Measurements from ENCODE around the gene OLFML2B.

Gene OLFML2B

DNA sequence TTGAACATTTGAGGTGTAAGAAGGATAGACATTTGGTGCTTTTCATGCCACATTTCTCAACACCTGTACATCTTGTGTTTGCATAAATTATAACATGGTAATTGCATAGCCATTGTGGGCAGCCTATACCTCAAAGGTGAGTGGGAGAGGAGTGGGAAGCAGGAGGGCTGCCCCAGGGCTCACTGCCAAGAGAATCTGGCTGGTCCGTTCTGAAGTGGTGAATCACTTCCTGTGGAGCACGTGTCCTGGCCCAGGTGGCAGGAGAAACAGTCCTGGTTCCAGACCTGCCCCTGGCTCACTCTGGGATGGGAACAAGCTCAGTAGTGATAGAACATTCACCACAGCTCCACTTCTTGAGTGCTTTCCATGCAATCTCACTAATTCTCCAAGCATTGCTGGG lies 11.6 kb upstream of the OLFML2B start:
- H3K27me3 ChIP-seq (ENCODE audit: control insufficient read depth, insufficient read depth, low read length), result no peaks in the 10 kb centered on the region; the same call in 1 of the 2 replicates
- no peak overlapping the region for H3K9ac ChIP-seq (ENCODE audit: low read depth, low read length)
- H3K4me1 ChIP-seq (ENCODE audit: control insufficient read depth, insufficient read depth, low read length), result no peaks in the 10 kb centered on the region
- H3K36me3 ChIP-seq (ENCODE audit: control insufficient read depth, insufficient read depth, low read length), result no peaks in the 10 kb centered on the region
- no peaks in the 10 kb centered on the region for H3K9me3 ChIP-seq (ENCODE audit: control insufficient read depth, insufficient read depth, low read length)
- H3K4me3 ChIP-seq (ENCODE audit: low read depth, low read length), result no peak overlapping the region
- no peak overlapping the region for H3K27ac ChIP-seq (ENCODE audit: low read depth, low read length)

DNA sequence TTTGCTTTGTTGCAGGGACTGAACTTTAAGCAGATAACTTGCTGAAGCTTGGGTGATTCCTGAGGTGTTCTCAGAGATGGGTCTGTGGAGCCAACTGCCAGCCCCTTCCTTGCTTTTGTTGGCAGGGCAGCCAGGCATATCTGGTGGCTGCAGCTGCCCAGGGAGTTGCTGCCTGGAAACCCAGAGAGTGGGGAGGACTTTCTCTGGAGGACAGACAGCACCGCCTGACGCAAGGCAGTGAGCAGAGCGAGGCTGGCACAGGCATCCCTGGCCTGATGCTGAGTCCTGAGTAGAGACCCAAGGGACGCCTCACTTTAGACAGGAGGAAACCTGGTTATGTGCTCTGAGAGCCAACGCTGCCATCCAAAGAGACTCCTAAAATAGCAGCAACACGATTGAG lies 9.8 kb upstream of the OLFML2B start:
- Histone ChIP-seq H3K27me3 (ENCODE audit: control insufficient read depth, insufficient read depth, low read length) (peaks cover 3% of the 10 kb centered on the region; the same call in 1 of the 2 replicates), H3K36me3 (ENCODE audit: control insufficient read depth, insufficient read depth, low read length) (no peaks in the 10 kb centered on the region), H3K9me3 (ENCODE audit: control insufficient read depth, insufficient read depth, low read length) (no peaks in the 10 kb centered on the region), H3K4me3 (ENCODE audit: low read depth, low read length) (no peak overlapping the region), H3K9ac (ENCODE audit: low read depth, low read length) (no peak overlapping the region), H3K4me1 (ENCODE audit: control insufficient read depth, insufficient read depth, low read length) (no peaks in the 10 kb centered on the region), H3K27ac (ENCODE audit: low read depth, low read length) (no peak overlapping the region)

DNA sequence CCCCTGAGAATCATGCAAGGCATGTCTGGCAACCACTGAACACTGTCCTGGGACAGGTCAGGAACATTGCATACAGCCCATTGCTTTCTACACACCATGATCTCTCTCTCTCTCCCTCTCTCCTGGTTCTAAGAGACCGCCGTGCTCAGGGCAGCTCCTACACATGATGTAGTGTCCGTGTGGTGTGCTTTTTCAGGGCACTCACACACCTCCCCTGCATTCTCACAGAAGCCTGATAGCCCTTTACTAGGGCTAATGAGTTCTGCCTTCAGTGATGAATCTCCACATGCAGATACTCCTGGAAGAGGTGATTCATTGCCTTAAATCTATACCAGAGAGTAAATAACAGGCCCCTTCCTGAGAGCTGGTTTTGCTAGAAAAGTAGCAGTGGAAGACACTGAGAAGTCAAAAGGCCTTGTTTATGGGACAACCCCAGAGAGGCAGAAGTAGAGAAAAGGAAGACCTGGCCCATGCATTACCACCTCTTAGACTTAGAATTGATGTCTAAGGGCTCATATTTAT lies 7.2 kb upstream of the OLFML2B start:
- Histone ChIP-seq H3K9me3 (ENCODE audit: control insufficient read depth, insufficient read depth, low read length) (no peaks in the 10 kb centered on the region), H3K9ac (ENCODE audit: low read depth, low read length) (no peak overlapping the region), H3K27me3 (ENCODE audit: control insufficient read depth, insufficient read depth, low read length) (peaks cover 18% of the 10 kb centered on the region), H3K36me3 (ENCODE audit: control insufficient read depth, insufficient read depth, low read length) (no peaks in the 10 kb centered on the region), H3K4me1 (ENCODE audit: control insufficient read depth, insufficient read depth, low read length) (no peaks in the 10 kb centered on the region), H3K4me3 (ENCODE audit: low read depth, low read length) (no peak overlapping the region), H3K27ac (ENCODE audit: low read depth, low read length) (no peak overlapping the region)

DNA sequence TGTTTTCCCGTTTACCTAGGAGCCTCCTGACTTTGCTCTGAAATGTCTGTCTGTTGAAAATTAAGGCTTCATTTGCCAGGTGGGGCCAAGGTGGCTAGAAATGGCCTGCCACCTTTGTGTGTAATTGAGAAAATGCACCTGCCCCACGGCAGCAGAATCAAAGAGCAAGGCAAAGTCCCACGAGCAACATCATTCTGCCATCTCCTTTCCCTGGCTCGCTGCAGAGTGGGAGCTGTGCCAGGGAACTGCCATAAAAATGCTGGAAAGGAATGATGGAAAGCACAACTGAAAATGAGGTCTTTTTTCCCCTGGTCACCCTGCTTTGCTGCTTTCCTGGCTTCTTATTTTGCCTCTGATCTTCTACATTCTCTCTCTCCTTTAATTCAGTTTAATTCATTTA lies 5.5 kb upstream of the OLFML2B start:
- Histone ChIP-seq H3K36me3 (ENCODE audit: control insufficient read depth, insufficient read depth, low read length) (no peaks in the 10 kb centered on the region), H3K9ac (ENCODE audit: low read depth, low read length) (no peak overlapping the region), H3K27ac (ENCODE audit: low read depth, low read length) (no peak overlapping the region), H3K27me3 (ENCODE audit: control insufficient read depth, insufficient read depth, low read length) (peaks cover 35% of the 10 kb centered on the region), H3K4me1 (ENCODE audit: control insufficient read depth, insufficient read depth, low read length) (no peaks in the 10 kb centered on the region), H3K4me3 (ENCODE audit: low read depth, low read length) (no peak overlapping the region), H3K9me3 (ENCODE audit: control insufficient read depth, insufficient read depth, low read length) (no peaks in the 10 kb centered on the region)

DNA sequence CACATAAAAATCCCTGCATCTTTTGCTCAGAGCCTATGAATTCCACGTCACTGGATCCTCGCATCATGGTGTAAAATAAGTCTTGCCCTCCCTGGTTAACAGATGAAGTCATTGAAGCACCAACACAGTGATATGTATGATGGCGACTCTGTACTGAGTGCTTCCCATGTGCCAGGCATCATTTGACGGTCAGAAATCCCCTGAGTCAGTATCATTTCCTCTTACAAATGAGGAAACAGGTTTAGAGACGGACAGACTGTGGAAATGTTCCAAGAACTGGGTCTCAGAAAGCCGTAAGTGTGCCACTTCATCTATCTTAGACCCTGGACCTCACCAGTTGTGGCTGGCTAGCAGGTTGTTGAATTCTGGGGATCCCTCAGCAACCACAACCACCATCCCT lies 5.1 kb upstream of the OLFML2B start:
- no peak overlapping the region for H3K4me3 ChIP-seq (ENCODE audit: low read depth, low read length)
- no peaks in the 10 kb centered on the region for H3K9me3 ChIP-seq (ENCODE audit: control insufficient read depth, insufficient read depth, low read length)
- H3K27me3 ChIP-seq (ENCODE audit: control insufficient read depth, insufficient read depth, low read length), result peaks cover 39% of the 10 kb centered on the region
- H3K4me1 ChIP-seq (ENCODE audit: control insufficient read depth, insufficient read depth, low read length), result no peaks in the 10 kb centered on the region
- H3K27ac ChIP-seq (ENCODE audit: low read depth, low read length), result no peak overlapping the region
- no peaks in the 10 kb centered on the region for H3K36me3 ChIP-seq (ENCODE audit: control insufficient read depth, insufficient read depth, low read length)
- no peak overlapping the region for H3K9ac ChIP-seq (ENCODE audit: low read depth, low read length)

DNA sequence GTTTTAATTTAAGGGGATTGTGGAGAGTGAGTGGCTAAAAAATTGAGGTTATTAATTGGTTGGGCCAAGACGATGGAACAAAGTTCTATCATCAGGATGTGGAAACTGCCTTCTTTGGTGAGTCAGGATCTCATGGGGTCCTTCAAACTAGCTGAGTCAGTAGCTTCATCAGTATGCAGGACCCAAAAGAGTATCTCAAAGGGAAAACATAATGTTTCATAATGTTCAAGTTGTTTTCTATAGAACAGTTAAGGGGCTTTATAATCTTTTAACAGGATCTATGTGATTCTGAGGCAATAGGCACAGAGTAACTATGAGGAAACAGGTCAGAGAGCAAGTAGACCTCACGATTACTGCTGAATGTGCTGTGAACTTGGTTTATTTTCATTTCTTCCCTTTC lies 3.2 kb upstream of the OLFML2B start:
- Histone ChIP-seq H3K27me3 (ENCODE audit: control insufficient read depth, insufficient read depth, low read length) (peaks cover 55% of the 10 kb centered on the region), H3K27ac (ENCODE audit: low read depth, low read length) (no peak overlapping the region)

GRCh38 chr1:162025541-162025940 lies 1.9 kb upstream of the OLFML2B start:
- Histone ChIP-seq H3K4me3 (ENCODE audit: low read depth, low read length) (no peak overlapping the region), H3K27ac (ENCODE audit: low read depth, low read length) (no peak overlapping the region), H3K4me1 (ENCODE audit: control insufficient read depth, insufficient read depth, low read length) (peaks cover 6% of the 10 kb centered on the region), H3K9ac (ENCODE audit: low read depth, low read length) (no peak overlapping the region), H3K27me3 (ENCODE audit: control insufficient read depth, insufficient read depth, low read length) (peaks cover 66% of the 10 kb centered on the region), H3K36me3 (ENCODE audit: control insufficient read depth, insufficient read depth, low read length) (no peaks in the 10 kb centered on the region), H3K9me3 (ENCODE audit: control insufficient read depth, insufficient read depth, low read length) (no peaks in the 10 kb centered on the region)

More for the DNA sequence above, 3.2 kb upstream of the OLFML2B start:
- Histone ChIP-seq H3K4me1 (ENCODE audit: control insufficient read depth, insufficient read depth, low read length) (no peaks in the 10 kb centered on the region; the same call in 1 of the 2 replicates), H3K9me3 (ENCODE audit: control insufficient read depth, insufficient read depth, low read length) (no peaks in the 10 kb centered on the region), H3K9ac (ENCODE audit: low read depth, low read length) (no peak overlapping the region), H3K4me3 (ENCODE audit: low read depth, low read length) (no peak overlapping the region), H3K36me3 (ENCODE audit: control insufficient read depth, insufficient read depth, low read length) (no peaks in the 10 kb centered on the region)

DNA sequence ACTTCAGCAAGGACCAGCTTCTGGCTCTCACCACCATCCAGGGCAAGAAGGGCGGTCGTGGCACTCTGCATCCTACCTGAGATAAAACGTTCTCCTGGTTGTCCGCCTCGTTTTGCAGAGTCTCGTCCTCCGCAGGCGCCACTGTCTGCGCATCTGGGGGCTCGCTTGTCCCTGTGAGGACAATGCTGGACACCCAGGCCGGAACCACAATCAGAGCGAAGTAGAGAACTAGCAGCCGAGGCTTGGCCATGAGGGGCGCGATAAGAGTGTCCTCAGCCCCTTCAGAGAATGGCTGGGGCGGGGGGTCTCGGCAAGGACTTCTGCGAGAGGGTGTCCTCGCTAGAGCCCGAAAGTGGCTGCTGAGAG lies 505 bp downstream of the OLFML2B start:
- Histone ChIP-seq H3K27me3 (ENCODE audit: control insufficient read depth, insufficient read depth, low read length) (peaks cover 64% of the 10 kb centered on the region), H3K36me3 (ENCODE audit: control insufficient read depth, insufficient read depth, low read length) (no peaks in the 10 kb centered on the region), H3K9ac (ENCODE audit: low read depth, low read length) (no peak overlapping the region), H3K4me1 (ENCODE audit: control insufficient read depth, insufficient read depth, low read length) (peaks cover 6% of the 10 kb centered on the region), H3K4me3 (ENCODE audit: low read depth, low read length) (peak overlapping the region; percentile 77), H3K27ac (ENCODE audit: low read depth, low read length) (no peak overlapping the region), H3K9me3 (ENCODE audit: control insufficient read depth, insufficient read depth, low read length) (no peaks in the 10 kb centered on the region)

DNA sequence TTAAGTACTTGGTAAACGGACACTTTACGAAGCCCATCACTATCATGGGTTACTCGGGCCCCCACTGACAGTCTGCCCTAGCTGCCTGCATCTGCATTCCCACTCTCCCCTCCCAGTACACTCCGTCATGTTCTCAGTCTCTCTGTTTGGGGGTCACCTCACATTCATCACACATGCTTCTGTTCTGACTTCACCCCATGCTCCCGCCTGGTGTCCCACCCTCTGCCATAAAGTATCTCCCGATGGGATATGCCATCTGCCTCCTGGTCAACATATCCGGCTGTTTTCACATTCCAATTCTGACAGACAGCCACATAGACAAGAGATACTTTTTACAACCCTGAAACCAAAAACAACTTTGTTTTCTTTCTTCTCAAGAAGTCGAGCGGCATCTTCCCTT lies 1.0 kb downstream of the OLFML2B start:
- Histone ChIP-seq H3K27ac (ENCODE audit: low read depth, low read length) (no peak overlapping the region), H3K9me3 (ENCODE audit: control insufficient read depth, insufficient read depth, low read length) (no peaks in the 10 kb centered on the region), H3K9ac (ENCODE audit: low read depth, low read length) (no peak overlapping the region), H3K4me3 (ENCODE audit: low read depth, low read length) (no peak overlapping the region), H3K4me1 (ENCODE audit: control insufficient read depth, insufficient read depth, low read length) (peaks cover 6% of the 10 kb centered on the region), H3K27me3 (ENCODE audit: control insufficient read depth, insufficient read depth, low read length) (peaks cover 64% of the 10 kb centered on the region), H3K36me3 (ENCODE audit: control insufficient read depth, insufficient read depth, low read length) (no peaks in the 10 kb centered on the region)

- no peaks in the 10 kb centered on the region for H3K36me3 ChIP-seq (ENCODE audit: control insufficient read depth, insufficient read depth, low read length)
- no peak overlapping the region for H3K27ac ChIP-seq (ENCODE audit: low read depth, low read length)
- peaks cover 51% of the 10 kb centered on the region for H3K27me3 ChIP-seq (ENCODE audit: control insufficient read depth, insufficient read depth, low read length)
- no peak overlapping the region for H3K4me3 ChIP-seq (ENCODE audit: low read depth, low read length)
- H3K9me3 ChIP-seq (ENCODE audit: control insufficient read depth, insufficient read depth, low read length), result no peaks in the 10 kb centered on the region
- H3K4me1 ChIP-seq (ENCODE audit: control insufficient read depth, insufficient read depth, low read length), result peaks cover 6% of the 10 kb centered on the region
- no peak overlapping the region for H3K9ac ChIP-seq (ENCODE audit: low read depth, low read length)
Observed at GRCh38 chr1:162021124-162021523, 2.5 kb downstream of the OLFML2B start.

DNA sequence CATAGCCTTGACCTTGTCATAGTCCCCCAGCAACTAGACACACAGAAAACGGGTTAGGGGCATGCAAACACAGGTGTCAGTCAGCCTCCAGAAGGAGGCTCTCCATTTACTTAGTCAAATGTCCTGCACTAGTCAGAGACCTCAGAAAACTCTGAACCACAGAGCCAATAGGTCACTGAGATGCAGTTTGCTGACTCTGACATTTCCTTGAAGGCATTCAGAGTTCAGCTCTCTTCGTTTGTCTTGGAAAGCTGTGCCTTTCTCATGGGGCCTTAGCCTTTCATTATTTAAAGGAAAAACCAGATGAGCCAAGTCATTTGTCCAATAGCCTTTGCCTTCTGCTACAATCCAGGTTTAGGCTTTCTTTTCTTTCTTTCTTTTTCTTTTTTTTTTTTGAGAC lies 3.5 kb downstream of the OLFML2B start:
- Histone ChIP-seq H3K27ac (ENCODE audit: low read depth, low read length) (no peak overlapping the region), H3K9ac (ENCODE audit: low read depth, low read length) (no peak overlapping the region), H3K36me3 (ENCODE audit: control insufficient read depth, insufficient read depth, low read length) (no peaks in the 10 kb centered on the region), H3K4me1 (ENCODE audit: control insufficient read depth, insufficient read depth, low read length) (peaks cover 6% of the 10 kb centered on the region), H3K4me3 (ENCODE audit: low read depth, low read length) (no peak overlapping the region), H3K27me3 (ENCODE audit: control insufficient read depth, insufficient read depth, low read length) (peaks cover 41% of the 10 kb centered on the region), H3K9me3 (ENCODE audit: control insufficient read depth, insufficient read depth, low read length) (no peaks in the 10 kb centered on the region)

GRCh38 chr1:162019446-162019845 lies 4.2 kb downstream of the OLFML2B start:
- Histone ChIP-seq H3K4me1 (ENCODE audit: control insufficient read depth, insufficient read depth, low read length) (peaks cover 10% of the 10 kb centered on the region), H3K27ac (ENCODE audit: low read depth, low read length) (no peak overlapping the region), H3K9me3 (ENCODE audit: control insufficient read depth, insufficient read depth, low read length) (no peaks in the 10 kb centered on the region), H3K9ac (ENCODE audit: low read depth, low read length) (no peak overlapping the region), H3K27me3 (ENCODE audit: control insufficient read depth, insufficient read depth, low read length) (peaks cover 34% of the 10 kb centered on the region), H3K36me3 (ENCODE audit: control insufficient read depth, insufficient read depth, low read length) (no peaks in the 10 kb centered on the region), H3K4me3 (ENCODE audit: low read depth, low read length) (no peak overlapping the region)
